GM21737 (cell line): Measurements from ENCODE around the gene VGLL2.

ENCODE experiments used
- ATAC-seq: cut with Tn5 transposase; IDR thresholded peaks from one replicate; pipeline ENCODE4 v1.9.1; 2021; ENCODE audit warnings: mild to moderate bottlenecking, moderate library complexity; ENCODE audit not compliant: unreplicated experiment

The VGLL2 gene

DNA sequence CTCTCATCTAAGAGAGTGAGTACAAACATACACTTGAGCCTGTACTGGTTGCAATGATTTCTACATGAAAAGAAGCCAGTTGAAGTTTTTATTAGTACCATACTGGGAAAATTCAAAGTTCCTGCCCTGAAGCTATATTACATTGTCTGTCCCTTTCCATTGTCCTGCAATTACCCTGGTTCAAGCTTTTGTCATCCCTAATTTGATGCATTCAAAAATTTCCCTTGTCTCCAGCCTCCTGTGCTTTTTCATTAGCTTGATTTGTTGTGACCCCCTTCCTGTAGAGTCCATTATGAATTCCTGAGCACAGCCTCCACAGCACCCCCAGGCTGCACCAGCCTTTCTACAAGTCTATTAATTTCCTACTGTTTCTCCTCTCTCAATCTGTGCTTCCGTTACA lies 46.4 kb downstream of the VGLL2 start:
- ATAC-seq, result no peak

DNA sequence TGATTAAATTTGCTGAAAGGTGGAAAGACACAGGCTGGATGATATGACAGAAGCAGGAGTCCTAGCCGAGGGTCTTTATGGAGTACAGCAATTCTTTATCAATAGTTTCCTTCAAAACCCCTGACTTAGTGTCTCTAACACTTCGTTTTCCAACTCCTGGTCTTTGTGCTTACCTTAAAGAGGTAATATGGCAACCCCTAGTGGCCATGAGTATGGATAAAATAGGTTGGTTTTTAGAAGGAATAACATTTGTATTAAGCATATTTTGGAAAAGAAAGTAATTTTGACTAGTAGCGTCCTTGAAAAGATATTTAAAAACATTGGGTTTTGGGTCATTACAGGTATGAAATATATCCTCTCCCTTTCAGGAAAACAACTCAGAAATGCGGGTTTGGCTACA lies 51.9 kb downstream of the VGLL2 start:
- ATAC-seq, result no peak
